Activated naive CD4-positive, alpha-beta T cell (primary cell): ENCODE measurements around the gene VWDE.

Experiments used
- DNase-seq, 4 experiments: peaks; one replicate each; lab custom pipeline; 2025; lab: John Stamatoyannopoulos, UW

The VWDE gene

GRCh38 chr7:12328888-12329770 is 74.5 kb downstream of the VWDE start:
- DNase-seq, result no peak

- no peak for DNase-seq
Measured at GRCh38 chr7:12327922-12328321, 75.7 kb downstream of the VWDE start.

GRCh38 chr7:12325646-12326045 is 78.0 kb downstream of the VWDE start:
- no peak for DNase-seq

- no peak for DNase-seq
Measured at GRCh38 chr7:12323415-12323814, 80.2 kb downstream of the VWDE start.

- no peak for DNase-seq
Measured at GRCh38 chr7:12322903-12323300, 80.8 kb downstream of the VWDE start.

- DNase-seq, result no peak
Measured at GRCh38 chr7:12322284-12322902, 81.3 kb downstream of the VWDE start.

- no peak for DNase-seq
Measured at GRCh38 chr7:12320987-12321647, 82.5 kb downstream of the VWDE start.

- DNase-seq, result no peak
Measured at GRCh38 chr7:12320241-12320986, 83.3 kb downstream of the VWDE start.

- DNase-seq, result no peak
Measured at GRCh38 chr7:12317675-12318074, 86.0 kb downstream of the VWDE start.

- no peak for DNase-seq
Measured at GRCh38 chr7:12316925-12317324, 86.7 kb downstream of the VWDE start.

- DNase-seq, result no peak
Measured at GRCh38 chr7:12315049-12315448, 88.6 kb downstream of the VWDE start.

GRCh38 chr7:12314199-12314598 is 89.5 kb downstream of the VWDE start:
- DNase-seq, result no peak

GRCh38 chr7:12305502-12305901 is 98.2 kb downstream of the VWDE start:
- no peak for DNase-seq

- no peak for DNase-seq
Measured at GRCh38 chr7:12303495-12303894, 100.2 kb downstream of the VWDE start.

GRCh38 chr7:12303062-12303461 is 100.6 kb downstream of the VWDE start:
- DNase-seq, result no peak

- no peak for DNase-seq
Measured at GRCh38 chr7:12300415-12300814, 103.2 kb downstream of the VWDE start.

- DNase-seq, result no peak
Measured at GRCh38 chr7:12299367-12299766, 104.3 kb downstream of the VWDE start.

- no peak for DNase-seq
Measured at GRCh38 chr7:12297283-12298108, 106.2 kb downstream of the VWDE start.

GRCh38 chr7:12296051-12296570 is 107.6 kb downstream of the VWDE start:
- no peak for DNase-seq

- no peak for DNase-seq
Measured at GRCh38 chr7:12294701-12295100, 109.0 kb downstream of the VWDE start.

GRCh38 chr7:12291870-12292269 is 111.8 kb downstream of the VWDE start:
- DNase-seq, result no peak
